H1 (cell line): ENCODE results near the gene PTBP1. TPM values are rescaled to one million over a fixed set of nuclear protein-coding genes. Genes with fewer than 3 reads are reported as not detected.
A peak's percentile ranks its signal among the peaks of the same experiment; 100 is the strongest.

Experiments used
- CTCF ChIA-PET: fragments of 300-600 bp; sonication (Branson Sonifier 250); formaldehyde crosslinking; loops from one replicate; lab custom pipeline; 2021; ENCODE audit not compliant: partially characterized antibody; lab: Charles Lee
- POLR2A ChIA-PET: fragments of 300-600 bp; sonication (Branson Sonifier 250); formaldehyde crosslinking; loops from one replicate; lab custom pipeline; 2021; ENCODE audit warnings: inconsistent platforms; ENCODE audit not compliant: partially characterized antibody; lab: Charles Lee
- DNase-seq, 2 experiments: peaks; one replicate each; pipeline versions ENCODE4 v3.0.0 to v3.0.0-alpha.2; 2010 to 2022; ENCODE audit warnings: low spot score in 2 of 2, low read depth in 1 of 2, mixed read lengths in 1 of 2
- FAIRE-seq: peaks from 2 replicates; lab custom pipeline; 2011; peaks lifted over from hg19 to GRCh38; lab: Jason Lieb, UNC
- H2AFZ ChIP-seq: 2 replicates; pipeline ENCODE4 v1.8.1; 2012; ENCODE audit warnings: low read length, inconsistent platforms
- H2AK5ac ChIP-seq: 2 replicates; pipeline ENCODE4 v1.6.1; 2013; ENCODE audit warnings: low read depth, low read length
- H2BK120ac ChIP-seq: replicated peaks from 2 replicates; pipeline ENCODE3; 2013; ENCODE audit warnings: low read depth, low read length, inconsistent platforms
- H2BK12ac ChIP-seq: 2 replicates; pipeline ENCODE4 v1.6.1; 2013; ENCODE audit warnings: low read depth, low read length
- H2BK15ac ChIP-seq: 2 replicates; pipeline ENCODE4 v1.6.1; 2013; ENCODE audit warnings: low read length
- H2BK20ac ChIP-seq: 2 replicates; pipeline ENCODE4 v1.6.1; 2013; ENCODE audit warnings: low read length
- H2BK5ac ChIP-seq: 2 replicates; pipeline ENCODE4 v1.6.1; 2013; ENCODE audit warnings: low read depth, low read length
- H3K14ac ChIP-seq: 2 replicates; pipeline ENCODE4 v1.6.1; 2013; ENCODE audit warnings: inconsistent platforms; ENCODE audit not compliant: insufficient read length
- H3K18ac ChIP-seq: 2 replicates; pipeline ENCODE4 v1.6.1; 2013; ENCODE audit warnings: low read length; ENCODE audit errors: extremely low read depth
- H3K23ac ChIP-seq: 2 replicates; pipeline ENCODE4 v1.6.1; 2013; ENCODE audit warnings: inconsistent platforms; ENCODE audit not compliant: insufficient read length
- H3K23me2 ChIP-seq: 2 replicates; pipeline ENCODE4 v1.6.1; 2013; ENCODE audit warnings: low read depth, low read length
- H3K27ac ChIP-seq: 2 replicates; pipeline ENCODE4 v1.6.1; 2011; ENCODE audit warnings: low read depth, low read length, inconsistent platforms
- H3K27me3 ChIP-seq, 4 experiments: replicated peaks in 1 of 4; 1 replicate in 1 of 4; 2 replicates in 3 of 4; pipeline versions ENCODE4 v1.6.1 to v1.8.1; 2011 to 2013; ENCODE audit warnings: low read length in 3 of 4, mild to moderate bottlenecking in 3 of 4, inconsistent platforms in 2 of 4, mixed read lengths in 2 of 4, moderate library complexity in 1 of 4; ENCODE audit not compliant: control insufficient read depth in 3 of 4, insufficient read depth in 3 of 4; ENCODE audit errors: extremely low read depth in 1 of 4
- H3K36me3 ChIP-seq, 4 experiments: 2 replicates each; pipeline versions ENCODE4 v1.6.1 to v1.8.1; 2011 to 2013; ENCODE audit warnings: mild to moderate bottlenecking in 4 of 4, low read length in 3 of 4, moderate library complexity in 2 of 4, control low read depth in 1 of 4, inconsistent platforms in 1 of 4; ENCODE audit not compliant: insufficient read depth in 4 of 4, control insufficient read depth in 2 of 4
- H3K4ac ChIP-seq: replicated peaks from 2 replicates; pipeline ENCODE3; 2013; ENCODE audit warnings: low read length, low read depth, mixed read lengths, inconsistent platforms; ENCODE audit not compliant: insufficient read length
- H3K4me1 ChIP-seq, 4 experiments: replicated peaks in 1 of 4; 1 replicate in 1 of 4; 2 replicates in 3 of 4; pipeline versions ENCODE4 v1.6.1 to v1.8.1; 2011 to 2013; ENCODE audit warnings: low read length in 3 of 4, inconsistent platforms in 2 of 4, mixed read lengths in 1 of 4; ENCODE audit not compliant: insufficient read depth in 4 of 4, control insufficient read depth in 3 of 4
- H3K4me2 ChIP-seq, 2 experiments: 2 replicates each; pipeline versions ENCODE4 v1.6.1 to v1.8.1; 2011 to 2013; ENCODE audit warnings: low read depth in 2 of 2, low read length in 2 of 2, control low read depth in 1 of 2, inconsistent platforms in 1 of 2, mild to moderate bottlenecking in 1 of 2; ENCODE audit not compliant: insufficient read depth in 1 of 2
- H3K4me3 ChIP-seq, 4 experiments: fragments of 200-600, 300-600 bp in 1 of 4; sonication (generic), shearing (Covaris generic), sonication (Bioruptor Twin) in 1 of 4; 2 replicates each; pipeline versions ENCODE4 v1.5.1 to v1.8.1; 2011 to 2016; ENCODE audit warnings: low read length in 4 of 4, low read depth in 3 of 4, control low read depth in 2 of 4, inconsistent platforms in 2 of 4, mild to moderate bottlenecking in 2 of 4, mixed read lengths in 1 of 4, moderate library complexity in 1 of 4; ENCODE audit not compliant: insufficient read depth in 2 of 4; ENCODE audit errors: extremely low read depth in 1 of 4
- H3K56ac ChIP-seq: replicated peaks from 2 replicates; pipeline ENCODE3; 2013; ENCODE audit warnings: low read depth, mild to moderate bottlenecking, mixed read lengths, low read length, inconsistent platforms; ENCODE audit not compliant: insufficient read length
- H3K79me1 ChIP-seq: 2 replicates; pipeline ENCODE4 v1.6.1; 2013; ENCODE audit warnings: low read depth, low read length, control low read depth
- H3K79me2 ChIP-seq, 2 experiments: 2 replicates each; pipeline versions ENCODE4 v1.6.1 to v1.8.1; 2012 to 2013; ENCODE audit warnings: low read length in 2 of 2, mild to moderate bottlenecking in 2 of 2, inconsistent platforms in 1 of 2; ENCODE audit not compliant: insufficient read depth in 2 of 2, control insufficient read depth in 1 of 2
- H3K9ac ChIP-seq, 4 experiments: replicated peaks in 1 of 4; 1 replicate in 1 of 4; 2 replicates in 3 of 4; pipeline versions ENCODE4 v1.6.1 to v1.8.1; 2011 to 2013; ENCODE audit warnings: low read depth in 3 of 4, low read length in 3 of 4, control low read depth in 2 of 4, mild to moderate bottlenecking in 2 of 4, moderate library complexity in 2 of 4, inconsistent platforms in 1 of 4; ENCODE audit errors: extremely low read depth in 1 of 4
- H3K9me3 ChIP-seq, 2 experiments: 2 replicates each; pipeline versions ENCODE4 v1.6.1 to v1.8.1; 2012 to 2013; ENCODE audit warnings: mild to moderate bottlenecking in 2 of 2, moderate library complexity in 2 of 2, control low read depth in 1 of 2, inconsistent platforms in 1 of 2, low read depth in 1 of 2, low read length in 1 of 2, mixed read lengths in 1 of 2; ENCODE audit not compliant: insufficient read depth in 2 of 2
- H4K20me1 ChIP-seq, 2 experiments: replicated peaks in 1 of 2; 2 replicates each; pipeline versions ENCODE3 to v1.8.1; 2011 to 2013; ENCODE audit warnings: inconsistent platforms in 2 of 2, low read length in 2 of 2, mild to moderate bottlenecking in 1 of 2; ENCODE audit not compliant: insufficient read depth in 2 of 2, control insufficient read depth in 1 of 2
- H4K5ac ChIP-seq: 2 replicates; pipeline ENCODE4 v1.6.1; 2013; ENCODE audit warnings: low read length, low read depth, mixed read lengths, inconsistent platforms; ENCODE audit not compliant: insufficient read length
- H4K8ac ChIP-seq: 2 replicates; pipeline ENCODE4 v1.8.0; 2013; ENCODE audit warnings: mild to moderate bottlenecking, moderate library complexity, low read length, inconsistent platforms; ENCODE audit not compliant: insufficient read depth; ENCODE audit errors: extremely low read depth
- H4K91ac ChIP-seq: replicated peaks from 2 replicates; pipeline ENCODE3; 2013; ENCODE audit warnings: low read length, mixed read lengths, inconsistent platforms; ENCODE audit not compliant: insufficient read length
- CTCF ChIP-seq, 3 experiments: IDR thresholded peaks; 1 replicate in 2 of 3; 2 replicates in 1 of 3; pipeline versions ENCODE4 v1.5.1 to v1.6.1; 2011; ENCODE audit warnings: low read length in 3 of 3, mild to moderate bottlenecking in 3 of 3, inconsistent platforms in 2 of 3, low read depth in 1 of 3, moderate library complexity in 1 of 3; ENCODE audit not compliant: insufficient read depth in 1 of 3; ENCODE audit errors: control extremely low read depth in 1 of 3
- RFX5 ChIP-seq: IDR thresholded peaks from 2 replicates; pipeline ENCODE4 v1.6.1; 2011; ENCODE audit warnings: low read depth, low read length, improper control_type of control experiment, borderline replicate concordance
- SP4 ChIP-seq: IDR thresholded peaks from 2 replicates; pipeline ENCODE4 v1.6.1; 2012; ENCODE audit warnings: low read length, inconsistent platforms
- SRF ChIP-seq: IDR thresholded peaks from 2 replicates; pipeline ENCODE4 v1.6.1; 2011; ENCODE audit warnings: mild to moderate bottlenecking, low read depth, low read length, moderate library complexity
- TAF1 ChIP-seq: IDR thresholded peaks from 2 replicates; pipeline ENCODE4 v1.6.1; 2011; ENCODE audit warnings: mild to moderate bottlenecking, low read depth, low read length
- YY1 ChIP-seq: IDR thresholded peaks from 2 replicates; pipeline ENCODE4 v1.6.1; 2011; ENCODE audit warnings: low read depth, mild to moderate bottlenecking, low read length
- WGBS, 2 experiments: shearing (Covaris generic) in 1 of 2; methylation state at CpG; one replicate each; pipeline versions ENCODE4 v1.1.6 to v1.1.7; 2013 to 2015; ENCODE audit warnings: low lambda C conversion rate in 2 of 2, mixed read lengths in 2 of 2, inconsistent platforms in 1 of 2, low coverage in 1 of 2, missing lambda C conversion rate in 1 of 2; ENCODE audit not compliant: insufficient replicate concordance in 2 of 2, insufficient coverage in 1 of 2, insufficient read length in 1 of 2; ENCODE audit errors: extremely low coverage in 1 of 2, missing lambda C conversion rate in 1 of 2; 5-methylcytosine and 5-hydroxymethylcytosine counted together
- polyA plus RNA-seq, 7 experiments: library from polyadenylated mRNA; depleted of rRNA in 3 of 7; stranded (reverse) in 5 of 7; unstranded in 2 of 7; fragments of >200 nt in 5 of 7; fragments of 200-250 nt in 2 of 7; gene quantifications; 1 replicate in 5 of 7; 2 replicates in 1 of 7; 4 replicates in 1 of 7; pipeline versions ENCODE4 v1.2.1 to v1.2.3, GENCODE V29; 2011 to 2013; ENCODE audit warnings: missing spikeins in 2 of 7, mixed read lengths in 2 of 7
- total RNA-seq: library from RNA; stranded (reverse); fragmentation: NEBNext Ultra II Directional; extraction: Animal tissue kit (Norgen Biotek cat#: 25700); gene quantifications from 2 replicates; pipeline ENCODE4 v1.2.1, GENCODE V29; 2021

The PTBP1 gene
- total and polyA plus RNA-seq, 2 of the 8 experiments (the other 6 are each of a cell fraction or from before 2014, with no cell fraction given): 528 to 888 TPM

DNA sequence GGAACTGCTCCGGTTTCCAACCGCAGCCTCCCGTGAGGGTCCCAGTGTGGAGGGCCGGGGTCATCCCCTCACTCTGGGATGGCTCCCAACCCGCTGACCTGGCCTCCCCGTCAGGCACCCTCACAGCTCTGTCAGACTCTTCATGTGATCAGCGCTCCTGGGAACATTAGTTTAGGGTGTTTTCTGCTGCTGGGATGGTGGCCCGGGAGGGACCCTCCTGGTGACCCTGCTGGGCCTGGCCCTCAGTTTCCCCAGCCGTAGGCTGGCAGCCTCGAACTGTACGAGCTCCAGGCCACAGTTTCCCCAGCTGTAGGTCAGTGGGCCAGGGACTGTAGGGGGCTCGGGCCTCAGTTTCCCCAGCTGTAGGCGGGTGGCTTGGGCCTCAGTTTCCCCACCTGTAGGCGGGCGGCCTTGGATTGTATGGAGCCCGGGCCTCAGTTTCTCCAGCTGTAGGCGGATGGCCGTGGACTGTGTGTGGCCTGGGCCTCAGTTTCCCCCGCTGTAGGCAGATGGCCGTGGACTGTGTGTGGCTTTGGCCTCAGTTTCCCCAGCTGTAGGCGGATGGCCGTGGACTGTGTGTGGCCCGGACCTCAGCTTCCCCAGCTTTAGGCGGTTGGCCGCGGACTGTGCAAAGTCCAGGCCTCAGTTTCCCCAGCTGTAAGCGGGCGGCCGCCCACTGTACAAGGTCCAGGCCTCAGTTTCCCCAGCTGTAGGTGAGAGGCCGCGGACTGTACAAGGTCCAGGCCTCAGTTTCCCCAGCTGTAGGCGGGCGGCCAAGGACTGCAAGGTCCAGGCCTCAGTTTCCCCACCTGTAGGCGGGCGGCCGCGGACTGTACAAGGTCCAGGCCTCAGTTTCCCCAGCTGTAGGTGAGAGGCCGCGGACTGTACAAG, 1.3 kb upstream of the PTBP1 start:
- Histone ChIP-seq H2BK5ac (no peak overlapping the region), H3K14ac (no peak overlapping the region), H3K9ac (no peak overlapping the region), H4K91ac (no peak overlapping the region), H3K9me3 (no peaks in the 10 kb centered on the region), H3K18ac (no peak overlapping the region), H2BK12ac (no peak overlapping the region), H3K27ac (no peak overlapping the region), H3K23me2 (peaks cover 10% of the 10 kb centered on the region; the same call in 1 of the 2 replicates), H3K79me2 (peaks cover 30 to 31% of the 10 kb centered on the region in 2 experiments), H3K56ac (no peak overlapping the region), H2AK5ac (peak overlapping the region; percentile 40; the same call in 1 of the 2 replicates), H3K4ac (peak overlapping the region; percentile 3), H3K4me2 (peak overlapping the region in 1 of 2 experiments; percentile 59; a peak in 1 of 4 replicates), H3K23ac (no peak overlapping the region), H4K8ac (no peak overlapping the region; the same call in none of the 2 replicates), H4K20me1 (peaks cover 20 to 23% of the 10 kb centered on the region in 2 experiments), H3K27me3 (no peaks in the 10 kb centered on the region), H2BK120ac (no peak overlapping the region), H3K4me1 (peaks cover 0 to 31% (median 21%) of the 10 kb centered on the region in 4 experiments; a peak in 6 of 7 replicates), H3K36me3 (peaks cover 0 to 13% (median 8%) of the 10 kb centered on the region in 4 experiments; a peak in 6 of 8 replicates), H2AFZ (no peak overlapping the region), H2BK20ac (no peak overlapping the region), H2BK15ac (no peak overlapping the region), H4K5ac (no peak overlapping the region), H3K79me1 (no peaks in the 10 kb centered on the region), H3K4me3 (peak overlapping the region in 1 of 4 experiments; percentile 54; a peak in 1 of 8 replicates)
- whole genome bisulfite sequencing, 2 experiments: 89% methylated on average over 39 of the region's 39 CpGs; no CpG with 5 or more reads in 1 of the 2 experiments
- POLR2A ChIA-PET: interaction anchor here (0.6 to 16.9 kb wide), 14 partner anchors 6 to 133 kb away, joined by 3 to 277 read pairs (median 8); partner anchors contain the start of genes AZU1, PLPPR3 and RNF126
- TF ChIP-seq SP4 (no peak), CTCF (IDR thresholded peaks at IDR 0.05; ENCODE audit: control extremely low read depth in 1 of 3, insufficient read depth in 1 of 3, low read depth in 1 of 3, low read length in 3 of 3) (no peak), RFX5 (no peak), TAF1 (no peak), YY1 (no peak), SRF (no peak)
- DNase-seq (no peak), FAIRE-seq (no peak)
- CTCF ChIA-PET: interaction anchor here (0.8 kb wide), 1 partner anchor 23 kb away, joined by 3 read pairs; no protein-coding TSS in a partner anchor
